ENCODE results near the gene ZNF76. TPM values are rescaled to one million over a fixed set of nuclear protein-coding genes. Genes with fewer than 3 reads are reported as not detected.

ZNF76 gene
- polyA plus RNA-seq, 1 donor from 2014 or later = 26.3 TPM

DNA sequence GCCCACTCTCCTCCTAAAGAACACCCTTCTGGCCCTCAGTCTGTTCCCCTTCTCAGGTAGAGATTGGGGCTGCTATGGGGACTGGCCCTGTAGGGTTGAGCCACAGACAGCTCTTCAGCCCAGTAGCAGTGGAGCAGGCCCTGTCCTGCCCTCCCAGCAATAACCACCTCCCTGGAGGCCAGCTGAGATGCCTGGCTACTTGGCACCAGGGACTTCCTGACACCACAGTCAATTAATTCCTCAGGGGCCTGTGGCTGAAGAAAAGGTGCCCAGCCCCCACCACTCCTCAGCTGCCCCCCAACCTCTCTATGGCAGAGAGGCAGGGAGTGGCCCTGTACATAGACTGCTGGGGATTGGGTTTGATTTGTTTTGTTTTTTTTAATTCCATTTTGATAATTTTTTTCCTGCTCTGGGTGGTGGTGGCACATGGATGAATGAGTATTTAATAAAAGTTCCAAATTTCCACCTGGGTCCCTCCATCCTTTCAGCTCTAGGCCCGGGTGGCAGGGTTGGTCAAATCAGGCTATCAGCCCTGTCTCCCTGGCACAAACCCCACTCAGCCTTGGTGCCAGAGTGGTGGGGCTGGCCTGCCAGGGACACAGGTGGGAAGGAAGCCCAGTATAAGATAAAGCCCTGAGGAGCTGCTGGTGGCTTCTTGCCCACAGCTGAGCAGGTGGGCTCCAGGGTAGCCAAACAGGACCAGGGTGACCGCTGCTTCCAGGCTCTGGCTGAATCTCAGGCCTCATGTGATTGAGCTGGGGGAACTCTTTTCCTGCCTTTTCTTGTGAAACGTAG lies 36.2 kb downstream of the ZNF76 start:
- no peaks in the 10 kb centered on the region for H3K36me3 ChIP-seq (ENCODE audit: insufficient read depth, low read length)
- H3F3A ChIP-seq (ENCODE audit: insufficient read depth, low read length, poor library complexity, severe bottlenecking) = no peaks in the 10 kb centered on the region
- H3K27ac ChIP-seq (ENCODE audit: low read length) = no peak overlapping the region
- H2AFZ ChIP-seq (ENCODE audit: low read depth, low read length) = no peak overlapping the region
- TF ChIP-seq EZH2 (IDR thresholded peaks at IDR 0.05; ENCODE audit: borderline replicate concordance, insufficient read depth, low read length, poor library complexity, severe bottlenecking) = no peak
- TF ChIP-seq, protein P1, sequence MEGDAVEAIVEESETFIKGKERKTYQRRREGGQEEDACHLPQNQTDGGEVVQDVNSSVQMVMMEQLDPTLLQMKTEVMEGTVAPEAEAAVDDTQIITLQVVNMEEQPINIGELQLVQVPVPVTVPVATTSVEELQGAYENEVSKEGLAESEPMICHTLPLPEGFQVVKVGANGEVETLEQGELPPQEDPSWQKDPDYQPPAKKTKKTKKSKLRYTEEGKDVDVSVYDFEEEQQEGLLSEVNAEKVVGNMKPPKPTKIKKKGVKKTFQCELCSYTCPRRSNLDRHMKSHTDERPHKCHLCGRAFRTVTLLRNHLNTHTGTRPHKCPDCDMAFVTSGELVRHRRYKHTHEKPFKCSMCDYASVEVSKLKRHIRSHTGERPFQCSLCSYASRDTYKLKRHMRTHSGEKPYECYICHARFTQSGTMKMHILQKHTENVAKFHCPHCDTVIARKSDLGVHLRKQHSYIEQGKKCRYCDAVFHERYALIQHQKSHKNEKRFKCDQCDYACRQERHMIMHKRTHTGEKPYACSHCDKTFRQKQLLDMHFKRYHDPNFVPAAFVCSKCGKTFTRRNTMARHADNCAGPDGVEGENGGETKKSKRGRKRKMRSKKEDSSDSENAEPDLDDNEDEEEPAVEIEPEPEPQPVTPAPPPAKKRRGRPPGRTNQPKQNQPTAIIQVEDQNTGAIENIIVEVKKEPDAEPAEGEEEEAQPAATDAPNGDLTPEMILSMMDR (IDR thresholded peaks at IDR 0.05; ENCODE audit: poor library complexity, severe bottlenecking) = no peak
- TF ChIP-seq MXI1 (conservative IDR thresholded peaks at IDR 0.05; ENCODE audit: poor library complexity, severe bottlenecking) = no peak
- TF ChIP-seq, protein P2, sequence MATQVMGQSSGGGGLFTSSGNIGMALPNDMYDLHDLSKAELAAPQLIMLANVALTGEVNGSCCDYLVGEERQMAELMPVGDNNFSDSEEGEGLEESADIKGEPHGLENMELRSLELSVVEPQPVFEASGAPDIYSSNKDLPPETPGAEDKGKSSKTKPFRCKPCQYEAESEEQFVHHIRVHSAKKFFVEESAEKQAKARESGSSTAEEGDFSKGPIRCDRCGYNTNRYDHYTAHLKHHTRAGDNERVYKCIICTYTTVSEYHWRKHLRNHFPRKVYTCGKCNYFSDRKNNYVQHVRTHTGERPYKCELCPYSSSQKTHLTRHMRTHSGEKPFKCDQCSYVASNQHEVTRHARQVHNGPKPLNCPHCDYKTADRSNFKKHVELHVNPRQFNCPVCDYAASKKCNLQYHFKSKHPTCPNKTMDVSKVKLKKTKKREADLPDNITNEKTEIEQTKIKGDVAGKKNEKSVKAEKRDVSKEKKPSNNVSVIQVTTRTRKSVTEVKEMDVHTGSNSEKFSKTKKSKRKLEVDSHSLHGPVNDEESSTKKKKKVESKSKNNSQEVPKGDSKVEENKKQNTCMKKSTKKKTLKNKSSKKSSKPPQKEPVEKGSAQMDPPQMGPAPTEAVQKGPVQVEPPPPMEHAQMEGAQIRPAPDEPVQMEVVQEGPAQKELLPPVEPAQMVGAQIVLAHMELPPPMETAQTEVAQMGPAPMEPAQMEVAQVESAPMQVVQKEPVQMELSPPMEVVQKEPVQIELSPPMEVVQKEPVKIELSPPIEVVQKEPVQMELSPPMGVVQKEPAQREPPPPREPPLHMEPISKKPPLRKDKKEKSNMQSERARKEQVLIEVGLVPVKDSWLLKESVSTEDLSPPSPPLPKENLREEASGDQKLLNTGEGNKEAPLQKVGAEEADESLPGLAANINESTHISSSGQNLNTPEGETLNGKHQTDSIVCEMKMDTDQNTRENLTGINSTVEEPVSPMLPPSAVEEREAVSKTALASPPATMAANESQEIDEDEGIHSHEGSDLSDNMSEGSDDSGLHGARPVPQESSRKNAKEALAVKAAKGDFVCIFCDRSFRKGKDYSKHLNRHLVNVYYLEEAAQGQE (IDR thresholded peaks at IDR 0.05; ENCODE audit: borderline replicate concordance) = no peak
- TF ChIP-seq SMC3 (conservative IDR thresholded peaks at IDR 0.05; ENCODE audit: poor library complexity) = no peak
- TF ChIP-seq EP300 (conservative IDR thresholded peaks at IDR 0.05; ENCODE audit: poor library complexity, severe bottlenecking) = no peak
- TF ChIP-seq POLR2AphosphoS5 (IDR thresholded peaks at IDR 0.05) = no peak
- TF ChIP-seq TAF1 (IDR thresholded peaks at IDR 0.05; ENCODE audit: low read depth) = no peak
- H4K20me1 ChIP-seq (ENCODE audit: insufficient read depth) = no peaks in the 10 kb centered on the region
- no peaks in the 10 kb centered on the region for H3K9me3 ChIP-seq (ENCODE audit: low read length)
- no peaks in the 10 kb centered on the region for H3K27me3 ChIP-seq (ENCODE audit: insufficient read depth, low read depth, low read length)
- H3K4me3 ChIP-seq (ENCODE audit: low read length) = no peak overlapping the region
- no peaks in the 10 kb centered on the region for H3K79me2 ChIP-seq (replicated peaks; ENCODE audit: insufficient read depth, low read length)
- H3K4me2 ChIP-seq (ENCODE audit: low read length) = no peak overlapping the region
- H3K9ac ChIP-seq (ENCODE audit: low read length) = no peak overlapping the region
- H3K9me2 ChIP-seq (ENCODE audit: insufficient read depth, low read length) = no peaks in the 10 kb centered on the region

DNA sequence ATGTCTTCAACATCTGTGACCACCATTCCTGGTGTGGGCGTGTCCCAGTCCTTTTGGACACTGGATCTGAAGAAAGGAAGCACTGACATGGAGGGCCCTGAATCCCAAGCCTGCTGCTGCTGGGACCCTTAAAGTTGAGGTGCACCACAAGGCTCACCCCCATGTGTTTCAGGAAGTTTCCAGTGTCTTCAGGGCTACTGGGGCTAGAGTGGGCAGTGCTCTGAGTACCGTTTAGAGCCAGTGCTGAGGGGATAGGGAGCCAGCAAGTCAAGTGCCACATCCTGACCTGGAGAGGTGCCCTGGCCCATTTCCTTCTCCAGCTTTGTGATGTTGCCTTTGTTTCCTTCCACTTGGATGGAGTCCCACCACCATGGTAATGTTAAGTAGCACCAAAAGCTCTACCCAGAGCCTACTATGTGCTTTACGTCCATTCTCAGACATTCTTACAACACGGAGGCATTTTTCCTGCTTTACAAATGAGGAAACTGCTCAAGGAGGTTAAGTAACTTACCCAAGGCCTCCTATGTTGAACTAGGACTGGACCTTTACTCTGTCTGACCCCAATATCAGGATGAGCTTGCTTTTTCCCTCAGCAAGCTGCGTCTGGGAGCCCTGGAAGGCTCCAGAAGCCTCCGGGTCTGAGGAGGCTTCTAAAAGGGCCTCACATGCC lies 37.5 kb downstream of the ZNF76 start:
- Histone ChIP-seq H4K20me1 (ENCODE audit: insufficient read depth) (no peaks in the 10 kb centered on the region), H3K4me3 (ENCODE audit: low read length) (no peak overlapping the region), H3K36me3 (ENCODE audit: insufficient read depth, low read length) (no peaks in the 10 kb centered on the region), H3K79me2 (replicated peaks; ENCODE audit: insufficient read depth, low read length) (no peaks in the 10 kb centered on the region), H3K27me3 (ENCODE audit: insufficient read depth, low read depth, low read length) (no peaks in the 10 kb centered on the region), H3K9me2 (ENCODE audit: insufficient read depth, low read length) (no peaks in the 10 kb centered on the region), H3K27ac (ENCODE audit: low read length) (no peak overlapping the region), H3K4me2 (ENCODE audit: low read length) (no peak overlapping the region), H3F3A (ENCODE audit: insufficient read depth, low read length, poor library complexity, severe bottlenecking) (no peaks in the 10 kb centered on the region), H2AFZ (ENCODE audit: low read depth, low read length) (no peak overlapping the region), H3K9me3 (ENCODE audit: low read length) (no peaks in the 10 kb centered on the region), H3K9ac (ENCODE audit: low read length) (no peak overlapping the region)
- TF ChIP-seq POLR2AphosphoS5 (IDR thresholded peaks at IDR 0.05) (no peak), MXI1 (conservative IDR thresholded peaks at IDR 0.05; ENCODE audit: poor library complexity, severe bottlenecking) (no peak), SMC3 (conservative IDR thresholded peaks at IDR 0.05; ENCODE audit: poor library complexity) (no peak), RAD21 (conservative IDR thresholded peaks at IDR 0.05) (no peak), TAF1 (IDR thresholded peaks at IDR 0.05; ENCODE audit: low read depth) (no peak), EP300 (conservative IDR thresholded peaks at IDR 0.05; ENCODE audit: poor library complexity, severe bottlenecking) (no peak), EZH2 (IDR thresholded peaks at IDR 0.05; ENCODE audit: borderline replicate concordance, insufficient read depth, low read length, poor library complexity, severe bottlenecking) (no peak)
- TF ChIP-seq, protein P1 (IDR thresholded peaks at IDR 0.05; ENCODE audit: poor library complexity, severe bottlenecking) = no peak
- TF ChIP-seq, protein P2 (IDR thresholded peaks at IDR 0.05; ENCODE audit: borderline replicate concordance) = no peak
